Measurements from ENCODE around the gene NSD2. TPM values are rescaled to one million over a fixed set of nuclear protein-coding genes. Genes with fewer than 3 reads are reported as not detected.

Gene NSD2
- total RNA-seq, 1 experiment from 2014 or later = 128 TPM

DNA sequence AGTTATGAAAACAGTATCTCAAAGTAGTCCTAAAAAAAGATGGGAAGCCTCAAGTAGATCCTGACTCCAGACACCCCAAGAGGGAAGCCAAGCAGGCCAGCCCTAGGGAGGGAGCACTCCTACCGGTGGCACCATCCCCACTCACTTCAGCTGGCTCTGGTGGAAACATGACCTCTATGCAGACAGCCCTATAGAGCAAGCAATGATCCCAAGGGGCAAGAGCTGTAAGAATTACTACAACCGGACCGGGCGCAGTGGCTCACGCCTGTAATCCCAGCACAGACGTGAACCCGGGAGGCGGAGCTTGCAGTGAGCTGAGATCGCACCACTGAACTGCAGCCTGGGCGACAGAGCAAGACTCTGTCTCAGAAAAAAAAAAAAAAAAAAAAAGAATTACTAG, 20.9 kb upstream of the NSD2 start:
- Mint-ChIP-seq H3K9me3 (no peaks in the 10 kb centered on the region), H3K36me3 (peaks cover 12% of the 10 kb centered on the region)
- no peak for DNase-seq (ENCODE audit: low spot score)

DNA sequence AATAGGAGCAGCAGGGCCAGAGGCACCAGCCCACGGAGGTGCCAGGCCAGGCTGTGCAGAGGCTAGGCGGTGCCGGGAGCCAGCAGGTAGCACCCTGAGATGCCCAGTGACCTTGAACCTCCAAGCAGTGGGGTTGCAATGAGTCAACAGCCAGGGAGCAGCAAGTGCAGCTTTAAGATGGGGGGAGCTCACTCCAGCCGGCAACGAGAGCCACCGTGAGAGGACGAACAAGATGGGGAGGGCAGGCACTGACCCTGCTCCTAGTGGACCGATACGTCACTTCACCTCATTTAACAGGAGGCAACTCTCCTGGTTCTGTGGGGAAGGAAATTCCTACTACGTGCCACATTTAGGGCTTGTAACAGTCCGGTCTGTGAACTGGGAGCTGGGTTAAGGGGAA, 20.0 kb upstream of the NSD2 start:
- H3K27me3 Mint-ChIP-seq (ENCODE audit: low read depth) = peaks cover under 1% of the 10 kb centered on the region; the same call in 1 of the 2 replicates
- ChIA-PET CTCF (interaction anchor here (1.2 kb wide), 1 partner anchor 9 kb away, joined by 3 read pairs; no protein-coding TSS in a partner anchor), POLR2A (no interaction called here)
- no peak overlapping the region for H3K4me3 Mint-ChIP-seq
- H3K36me3 Mint-ChIP-seq = peaks cover 12% of the 10 kb centered on the region
- DNase-seq (ENCODE audit: low spot score) (no peak), ATAC-seq (no peak)
- TF ChIP-seq NFE2L1 (CRISPR knock-in tag; IDR thresholded peaks at IDR 0.05) (no peak), USF1 (CRISPR knock-in tag; IDR thresholded peaks at IDR 0.05) (no peak), ARID4B (CRISPR knock-in tag; IDR thresholded peaks at IDR 0.05; ENCODE audit: borderline replicate concordance) (no peak), GABPB1 (CRISPR knock-in tag; IDR thresholded peaks at IDR 0.05) (no peak)
- H3K27ac Mint-ChIP-seq = no peak overlapping the region
- peaks cover 18% of the 10 kb centered on the region for H3K4me1 Mint-ChIP-seq
- no peaks in the 10 kb centered on the region for H3K9me3 Mint-ChIP-seq

More for the DNA sequence above, 20.9 kb upstream of the NSD2 start:
- no peak for TF ChIP-seq JAZF1 (CRISPR knock-in tag; IDR thresholded peaks at IDR 0.05)
- TF ChIP-seq, protein P1, sequence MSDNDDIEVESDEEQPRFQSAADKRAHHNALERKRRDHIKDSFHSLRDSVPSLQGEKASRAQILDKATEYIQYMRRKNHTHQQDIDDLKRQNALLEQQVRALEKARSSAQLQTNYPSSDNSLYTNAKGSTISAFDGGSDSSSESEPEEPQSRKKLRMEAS (CRISPR knock-in tag; IDR thresholded peaks at IDR 0.05) = no peak
- TF ChIP-seq KAT7 (CRISPR knock-in tag; IDR thresholded peaks at IDR 0.05; ENCODE audit: borderline replicate concordance) = no peak
- no peak for TF ChIP-seq ZNF121 (CRISPR knock-in tag; IDR thresholded peaks at IDR 0.05)
- no peak for TF ChIP-seq GRHL2 (CRISPR knock-in tag; IDR thresholded peaks at IDR 0.05; ENCODE audit: insufficient replicate concordance, severe bottlenecking)
- no peaks in the 10 kb centered on the region; the same call in 1 of the 2 replicates for H3K27me3 Mint-ChIP-seq (ENCODE audit: low read depth)
- H3K27ac Mint-ChIP-seq = no peak overlapping the region
- H3K4me1 Mint-ChIP-seq = peaks cover 18% of the 10 kb centered on the region
- POLR2A ChIA-PET = interaction anchor here (0.6 kb wide), 1 partner anchor 1189 kb away, joined by 4 read pairs; no protein-coding TSS in a partner anchor
- no peak overlapping the region for H3K4me3 Mint-ChIP-seq
- CTCF ChIA-PET = interaction anchor here (0.7 kb wide), 2 partner anchors 344 to 1631 kb away, joined by 4 to 7 read pairs; no protein-coding TSS in a partner anchor
- ATAC-seq = no peak

GRCh38 chr4:1851575-1852410, 19.4 kb upstream of the NSD2 start:
- CTCF ChIA-PET = interaction anchor here (1.2 to 1.5 kb wide), 4 partner anchors 10 to 125 kb away, joined by 3 to 5 read pairs (median 3); no protein-coding TSS in a partner anchor
- H3K4me1 Mint-ChIP-seq = peaks cover 18% of the 10 kb centered on the region
- peaks cover 5% of the 10 kb centered on the region for H3K27me3 Mint-ChIP-seq (ENCODE audit: low read depth)
- no peak overlapping the region for H3K4me3 Mint-ChIP-seq
- no peak for DNase-seq (ENCODE audit: low spot score)
- no peaks in the 10 kb centered on the region for H3K9me3 Mint-ChIP-seq
- no peak for TF ChIP-seq NFE2L1 (CRISPR knock-in tag; IDR thresholded peaks at IDR 0.05)
- TF ChIP-seq, protein P2, sequence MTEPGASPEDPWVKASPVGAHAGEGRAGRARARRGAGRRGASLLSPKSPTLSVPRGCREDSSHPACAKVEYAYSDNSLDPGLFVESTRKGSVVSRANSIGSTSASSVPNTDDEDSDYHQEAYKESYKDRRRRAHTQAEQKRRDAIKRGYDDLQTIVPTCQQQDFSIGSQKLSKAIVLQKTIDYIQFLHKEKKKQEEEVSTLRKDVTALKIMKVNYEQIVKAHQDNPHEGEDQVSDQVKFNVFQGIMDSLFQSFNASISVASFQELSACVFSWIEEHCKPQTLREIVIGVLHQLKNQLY (CRISPR knock-in tag; IDR thresholded peaks at IDR 0.05) = no peak
- peaks cover 7% of the 10 kb centered on the region; the same call in 1 of the 2 replicates for H3K36me3 Mint-ChIP-seq
- ATAC-seq = no peak
- POLR2A ChIA-PET = no interaction called here
- peak overlapping the region; percentile 1; the same call in 1 of the 2 replicates for H3K27ac Mint-ChIP-seq

Data from WTC11 (cell line).